GM12864 (cell line): Measurements from ENCODE around the gene TRIB2.

Experiments
- DNase-seq: peaks from one replicate; pipeline ENCODE4 v3.0.0-alpha.2; 2011; ENCODE audit warnings: low read depth
- H3K4me3 ChIP-seq: 2 replicates; pipeline ENCODE4 v1.5.1; 2011; ENCODE audit warnings: mild to moderate bottlenecking, low read depth, low read length, control low read depth
- CTCF ChIP-seq: IDR thresholded peaks from 2 replicates; pipeline ENCODE4 v1.5.1; 2011; ENCODE audit warnings: low read depth, mild to moderate bottlenecking, moderate library complexity, low read length, control low read depth, inconsistent platforms; ENCODE audit errors: missing control alignments

Gene TRIB2

GRCh38 chr2:12705742-12706141, 11.0 kb upstream of the TRIB2 start:
- no peak for DNase-seq

GRCh38 chr2:12708508-12709206, 8.1 kb upstream of the TRIB2 start:
- DNase-seq: no peak
- no peak for TF ChIP-seq CTCF
- no peak overlapping the region for H3K4me3 ChIP-seq

More at GRCh38 chr2:12705742-12706141, 11.0 kb upstream of the TRIB2 start:
- TF ChIP-seq CTCF: no peak
- no peak overlapping the region for H3K4me3 ChIP-seq

- H3K4me3 ChIP-seq: no peak overlapping the region
- no peak for TF ChIP-seq CTCF
- no peak for DNase-seq
These were observed 7.6 kb upstream of the TRIB2 start for GRCh38 chr2:12709207-12709522.

- no peak overlapping the region for H3K4me3 ChIP-seq
- DNase-seq: no peak
- TF ChIP-seq CTCF: no peak
These were observed 6.4 kb upstream of the TRIB2 start for GRCh38 chr2:12710301-12710700.

GRCh38 chr2:12711339-12711738, 5.4 kb upstream of the TRIB2 start:
- DNase-seq: no peak
- no peak for TF ChIP-seq CTCF
- no peak overlapping the region for H3K4me3 ChIP-seq

GRCh38 chr2:12712881-12713280, 3.9 kb upstream of the TRIB2 start:
- no peak for TF ChIP-seq CTCF
- no peak overlapping the region for H3K4me3 ChIP-seq
- DNase-seq: no peak
